GM23248 (cell line): ENCODE measurements around the gene CSRNP3.

Experiments
- EZH2 ChIP-seq: fragments of 200-600 bp; sonication (generic); IDR thresholded peaks from 2 replicates; pipeline ENCODE4 v1.6.1; 2018; ENCODE audit warnings: antibody characterized with exemption, mild to moderate bottlenecking; ENCODE audit not compliant: insufficient read depth, poor library complexity, severe bottlenecking
- EZH2phosphoT487 ChIP-seq: fragments of 200-600 bp; sonication (generic); IDR thresholded peaks from 2 replicates; pipeline ENCODE4 v1.6.1; 2018; ENCODE audit warnings: antibody characterized with exemption, moderate library complexity, mild to moderate bottlenecking, low read depth; ENCODE audit not compliant: insufficient read depth

DNA sequence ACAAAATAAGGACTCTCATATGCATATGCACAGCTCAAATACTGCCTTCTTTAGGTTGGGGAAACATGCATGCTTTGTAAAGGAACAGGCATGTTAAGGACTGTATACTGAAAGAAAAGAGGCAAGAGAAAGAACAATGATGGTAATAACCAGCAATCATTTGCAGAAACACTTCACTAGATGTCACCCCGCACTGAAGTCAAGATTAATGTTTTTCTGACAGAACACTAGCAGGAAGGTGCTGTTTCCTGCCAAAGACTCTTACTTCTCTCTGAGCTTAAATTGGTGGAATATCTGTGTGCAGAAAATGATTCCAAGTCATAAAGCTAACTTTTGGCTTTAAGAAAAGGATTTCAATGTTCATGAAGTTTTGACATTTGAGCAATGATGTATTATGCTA is 19.3 kb upstream of the CSRNP3 start:
- TF ChIP-seq EZH2: no peak
- TF ChIP-seq EZH2phosphoT487: no peak
